CD4-positive, CD25-positive, alpha-beta regulatory T cell (primary cell): ENCODE measurements around the gene ELF2. TPM values are rescaled to one million over a fixed set of nuclear protein-coding genes. Genes with fewer than 3 reads are reported as not detected.
A peak's percentile ranks its signal among the peaks of the same experiment; 100 is the strongest.
"Not testable (repeated sequence)": the region's sequence is repeated elsewhere in the genome, so short reads cannot be mapped to it uniquely, and the experiment has no call there.

Source experiments
- ATAC-seq, 2 donors: fragments of 150-1000 bp; cut with Tn5 transposase; one replicate each; pipeline ENCODE4 v1.10.0; 2021; ENCODE audit warnings: low read depth in 2 of 2, moderate number of reproducible peaks in 2 of 2, moderate library complexity in 1 of 2
- DNase-seq, 3 donors: peaks; one replicate each; pipeline versions ENCODE4 v3.0.0 to v3.0.0-alpha.2; 2012 to 2022; ENCODE audit warnings: mixed read lengths in 1 of 3
- H3K27ac ChIP-seq: one replicate; pipeline ENCODE4 v1.7.0; 2013; ENCODE audit warnings: mild to moderate bottlenecking, low read length; ENCODE audit not compliant: insufficient read depth, poor library complexity, severe bottlenecking
- H3K27me3 ChIP-seq: one replicate; pipeline ENCODE4 v1.7.0; 2013; ENCODE audit warnings: low read length; ENCODE audit not compliant: control insufficient read depth, insufficient read depth
- H3K36me3 ChIP-seq: one replicate; pipeline ENCODE4 v1.7.0; 2013; ENCODE audit warnings: mild to moderate bottlenecking, low read length, moderate library complexity; ENCODE audit not compliant: control insufficient read depth, insufficient read depth
- H3K4me1 ChIP-seq: 2 replicates; pipeline ENCODE4 v1.7.0; 2013; ENCODE audit warnings: mild to moderate bottlenecking, low read length; ENCODE audit not compliant: insufficient read depth, control insufficient read depth, poor library complexity, severe bottlenecking
- H3K4me3 ChIP-seq: one replicate; pipeline ENCODE4 v1.7.0; 2013; ENCODE audit warnings: low read depth, mild to moderate bottlenecking, low read length, moderate library complexity
- H3K9me3 ChIP-seq, 2 experiments: 1 replicate in 1 of 2; 2 replicates in 1 of 2; pipeline ENCODE4 v1.7.0; 2013; ENCODE audit warnings: low read length in 2 of 2, mild to moderate bottlenecking in 1 of 2, moderate library complexity in 1 of 2; ENCODE audit not compliant: control insufficient read depth in 2 of 2
- H3K27ac Mint-ChIP-seq, 3 donors: one replicate each; pipeline ENCODE4 v1.8.0; 2020 to 2022; ENCODE audit warnings: mild to moderate bottlenecking in 3 of 3, mixed read lengths in 3 of 3, moderate library complexity in 2 of 3
- H3K27me3 Mint-ChIP-seq: one replicate; pipeline ENCODE4 v1.8.0; 2022; ENCODE audit warnings: mild to moderate bottlenecking, mixed read lengths
- H3K36me3 Mint-ChIP-seq: one replicate; pipeline ENCODE4 v1.8.0; 2020; ENCODE audit warnings: mixed read lengths
- H3K4me1 Mint-ChIP-seq, 4 donors: one replicate each; pipeline ENCODE4 v1.8.0; 2020 to 2022; ENCODE audit warnings: mixed read lengths in 4 of 4, mild to moderate bottlenecking in 1 of 4
- H3K4me3 Mint-ChIP-seq, 4 donors: one replicate each; pipeline ENCODE4 v1.8.0; 2020 to 2022; ENCODE audit warnings: mild to moderate bottlenecking in 4 of 4, mixed read lengths in 4 of 4, moderate library complexity in 3 of 4
- H3K9me3 Mint-ChIP-seq, 7 donors: one replicate each; pipeline ENCODE4 v1.8.0; 2020 to 2022; ENCODE audit warnings: mixed read lengths in 7 of 7, mild to moderate bottlenecking in 3 of 7, moderate library complexity in 2 of 7
- polyA plus RNA-seq, 4 donors: library from polyadenylated mRNA; unstranded; fragments of 300-500 nt; fragmentation: Illumina TruSeq; gene quantifications; one replicate each; pipeline ENCODE4 v1.2.3, GENCODE V29; 2021
- total RNA-seq: library from RNA; stranded (reverse); gene quantifications from one replicate; pipeline ENCODE4 v1.2.3, GENCODE V29; 2022

ELF2 gene
- total and polyA plus RNA-seq, 5 donors from 2014 or later, result 27.7 to 75.0 (median 32.9) TPM

DNA sequence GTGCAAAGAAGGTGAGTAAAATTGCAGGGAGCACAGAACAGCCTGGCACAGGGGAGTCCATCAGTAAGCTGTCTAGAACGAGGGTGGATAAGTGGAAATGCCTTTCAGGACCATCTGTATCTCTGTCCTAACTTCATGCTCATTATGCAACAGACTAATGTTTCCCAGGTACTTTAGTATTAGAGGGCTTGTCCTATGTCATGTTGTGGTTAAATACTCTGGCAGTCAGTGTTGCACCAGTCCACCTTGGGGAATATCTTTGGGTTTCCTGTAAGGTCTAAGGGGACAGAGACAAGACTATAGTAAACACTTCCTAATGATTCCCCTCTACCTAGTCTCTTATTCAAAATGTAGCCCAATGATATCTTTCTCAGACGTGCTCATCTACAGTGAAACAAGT is 140.1 kb downstream of the ELF2 start:
- ATAC-seq (no peak), DNase-seq (no peak)
- Histone ChIP-seq H3K36me3 (peaks cover 3% of the 10 kb centered on the region), H3K9me3 (no peaks in the 10 kb centered on the region), H3K4me3 (no peak overlapping the region), H3K4me1 (no peaks in the 10 kb centered on the region), H3K27ac (no peak overlapping the region), H3K27me3 (no peaks in the 10 kb centered on the region)
- no peak overlapping the region for H3K4me3 Mint-ChIP-seq
- H3K27ac Mint-ChIP-seq, result no peak overlapping the region
- no peaks in the 10 kb centered on the region for H3K9me3 Mint-ChIP-seq
- no peaks in the 10 kb centered on the region for H3K36me3 Mint-ChIP-seq
- no peaks in the 10 kb centered on the region for H3K27me3 Mint-ChIP-seq
- peaks cover 9 to 19% (median 14%) of the 10 kb centered on the region in 4 donors for H3K4me1 Mint-ChIP-seq

DNA sequence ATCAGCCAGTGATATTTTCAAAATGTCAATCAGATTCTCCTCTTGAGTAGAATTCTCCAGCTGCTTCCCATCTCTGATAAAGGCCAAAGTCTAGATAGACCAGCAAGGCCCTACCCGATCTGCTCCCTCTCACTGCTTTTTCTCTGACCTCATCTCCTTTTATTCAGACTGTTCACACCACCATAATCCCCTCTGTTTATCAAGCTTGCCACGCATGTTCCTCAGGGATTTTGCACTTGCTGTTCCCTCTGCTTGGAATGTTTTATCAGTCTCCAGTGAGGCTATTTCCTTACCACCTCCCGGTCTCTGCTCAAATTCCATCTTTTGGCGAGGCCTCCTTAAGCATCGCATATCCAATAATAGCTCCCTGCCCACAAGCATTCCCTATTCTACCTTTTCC is 141.4 kb downstream of the ELF2 start:
- no peaks in the 10 kb centered on the region for H3K9me3 ChIP-seq
- H3K27me3 Mint-ChIP-seq, result no peaks in the 10 kb centered on the region
- peak overlapping the region; percentile 27 to 53 (median 45) for H3K27ac Mint-ChIP-seq
- no peaks in the 10 kb centered on the region for H3K9me3 Mint-ChIP-seq
- no peak for ATAC-seq
- H3K4me3 ChIP-seq, result no peak overlapping the region
- H3K4me1 Mint-ChIP-seq, result peaks cover 8 to 16% (median 10%) of the 10 kb centered on the region in 4 donors
- H3K36me3 ChIP-seq, result peaks cover 3% of the 10 kb centered on the region
- no peaks in the 10 kb centered on the region for H3K27me3 ChIP-seq
- H3K4me3 Mint-ChIP-seq, result no peak overlapping the region
- DNase-seq, result no peak
- H3K27ac ChIP-seq, result no peak overlapping the region
- H3K36me3 Mint-ChIP-seq, result no peaks in the 10 kb centered on the region
- no peaks in the 10 kb centered on the region for H3K4me1 ChIP-seq

DNA sequence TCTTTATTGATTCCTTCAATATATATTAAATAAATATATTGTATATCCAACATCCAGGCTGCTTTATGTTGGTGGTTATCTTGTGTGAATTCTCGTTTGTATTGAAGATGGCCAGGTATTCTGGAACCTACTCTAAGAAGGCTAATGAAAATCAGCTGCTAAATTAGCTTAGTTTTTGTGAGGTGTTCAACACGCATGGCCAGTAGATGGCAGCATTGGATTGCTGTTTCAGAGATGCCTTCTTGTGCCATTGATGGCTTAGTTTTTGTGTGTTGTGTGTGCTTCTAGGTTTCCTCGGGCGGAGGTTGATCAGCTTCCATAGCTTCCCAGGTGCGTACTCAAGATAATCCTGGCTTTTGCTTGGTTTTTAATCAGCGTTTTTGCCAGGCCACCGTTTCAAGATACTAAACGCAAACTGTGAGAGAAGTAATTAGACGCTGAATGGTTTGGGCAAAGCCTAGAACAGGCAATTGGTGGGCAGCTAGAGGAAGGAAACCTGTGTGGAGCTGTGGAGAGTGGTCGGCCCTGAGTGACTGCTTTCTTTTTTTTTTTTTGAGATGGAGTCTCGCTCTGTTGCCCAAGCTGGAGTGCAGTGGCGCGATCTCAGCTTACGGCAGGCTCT is 146.3 kb downstream of the ELF2 start:
- Mint-ChIP-seq H3K36me3 (no peaks in the 10 kb centered on the region), H3K4me1 (peaks cover 9 to 14% (median 10%) of the 10 kb centered on the region in 4 donors), H3K27ac (no peak overlapping the region), H3K9me3 (no peaks in the 10 kb centered on the region), H3K27me3 (no peaks in the 10 kb centered on the region), H3K4me3 (peak overlapping the region in 1 of 4 donors; percentile 16)
- H3K27me3 ChIP-seq, result no peaks in the 10 kb centered on the region
- H3K27ac ChIP-seq, result no peak overlapping the region
- ATAC-seq (peak; percentile 76 to 87), DNase-seq (peak; percentile 66 to 87 (median 79))
- H3K4me1 ChIP-seq, result no peaks in the 10 kb centered on the region
- no peaks in the 10 kb centered on the region for H3K9me3 ChIP-seq
- no peak overlapping the region for H3K4me3 ChIP-seq
- no peaks in the 10 kb centered on the region for H3K36me3 ChIP-seq

DNA sequence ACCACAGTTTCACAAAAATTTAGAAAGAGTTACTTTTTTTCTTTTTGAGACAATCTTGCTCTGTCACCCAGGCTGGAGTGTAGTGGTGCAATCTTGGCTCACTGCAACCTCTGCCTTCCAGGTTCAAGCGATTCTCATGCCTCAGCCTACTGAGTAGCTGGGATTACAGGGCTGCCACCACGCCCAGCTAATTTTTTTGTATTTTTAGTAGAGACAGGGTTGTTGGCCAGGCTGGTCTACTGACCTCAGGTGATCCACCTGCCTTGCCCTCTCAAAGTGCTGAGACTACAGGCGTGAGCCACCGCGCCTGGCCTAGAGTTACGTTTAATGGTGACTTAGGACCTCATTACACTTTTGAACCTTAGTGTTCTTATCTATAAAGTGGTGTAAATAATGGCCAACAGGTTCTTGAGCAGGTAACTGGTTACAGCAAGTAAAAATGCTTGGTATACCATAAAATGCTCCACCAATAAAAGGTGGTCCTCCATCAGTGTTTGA is 147.1 kb downstream of the ELF2 start:
- not testable (repeated sequence) for ATAC-seq

DNA sequence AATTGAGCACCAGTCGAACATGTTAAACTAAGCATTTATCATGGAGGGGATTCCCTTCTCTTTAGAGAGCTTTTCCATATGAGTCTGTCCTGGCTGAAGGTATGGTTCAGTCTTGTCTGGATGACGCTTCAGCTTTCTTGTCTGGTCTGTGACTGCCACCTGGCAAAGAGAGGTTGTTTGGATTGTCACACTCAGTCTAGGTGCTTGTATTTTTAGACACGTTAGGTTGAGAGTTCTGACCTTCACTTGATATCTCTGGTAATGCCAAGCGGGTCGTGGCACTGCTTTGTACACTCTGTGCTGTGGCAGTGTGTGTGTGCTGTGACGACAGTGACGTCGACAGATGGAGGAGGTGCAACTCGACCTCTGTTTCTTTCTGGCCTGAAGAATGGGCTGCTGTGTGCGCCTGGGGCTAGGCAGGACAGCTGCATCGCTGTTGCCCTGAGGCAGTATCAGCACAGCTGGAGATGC is 148.8 kb downstream of the ELF2 start:
- no peaks in the 10 kb centered on the region for H3K4me1 ChIP-seq
- H3K9me3 ChIP-seq, result no peaks in the 10 kb centered on the region
- Mint-ChIP-seq H3K4me3 (no peak overlapping the region), H3K9me3 (no peaks in the 10 kb centered on the region), H3K27ac (no peak overlapping the region), H3K4me1 (peaks cover 5 to 9% (median 7%) of the 10 kb centered on the region in 4 donors), H3K36me3 (no peaks in the 10 kb centered on the region), H3K27me3 (no peaks in the 10 kb centered on the region)
- no peak for DNase-seq
- H3K27ac ChIP-seq, result no peak overlapping the region
- ATAC-seq, result no peak
- H3K27me3 ChIP-seq, result no peaks in the 10 kb centered on the region
- H3K4me3 ChIP-seq, result no peak overlapping the region
- H3K36me3 ChIP-seq, result no peaks in the 10 kb centered on the region

More for the DNA sequence above, 147.1 kb downstream of the ELF2 start:
- not testable (repeated sequence) for H3K9me3 ChIP-seq, DNase-seq, H3K9me3 Mint-ChIP-seq, H3K36me3 ChIP-seq, H3K27ac Mint-ChIP-seq, H3K4me3 Mint-ChIP-seq, H3K4me1 ChIP-seq, H3K27me3 ChIP-seq, H3K27ac ChIP-seq, H3K36me3 Mint-ChIP-seq, H3K27me3 Mint-ChIP-seq, H3K4me3 ChIP-seq
- peaks cover 5 to 13% (median 7%) of the 10 kb centered on the region in 4 donors for H3K4me1 Mint-ChIP-seq

DNA sequence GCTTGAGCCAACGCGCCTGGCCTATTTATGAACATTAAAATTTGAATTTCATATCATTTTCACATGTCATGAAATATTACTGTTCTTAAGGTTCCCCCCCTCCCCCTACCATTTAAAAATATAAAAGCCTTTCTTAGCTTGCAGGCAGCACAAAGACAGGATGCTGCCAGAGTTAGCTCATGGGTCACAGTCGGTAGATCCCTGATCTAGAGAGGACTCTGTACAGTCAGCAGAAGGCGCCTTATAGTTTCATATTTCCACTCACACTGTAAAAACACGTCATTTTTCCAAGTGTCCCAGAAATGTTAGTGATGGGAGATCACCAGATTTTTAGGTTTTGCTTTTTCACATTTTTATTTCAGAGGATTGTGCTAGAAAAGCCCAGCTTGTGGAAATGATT is 149.2 kb downstream of the ELF2 start:
- H3K36me3 ChIP-seq, result no peaks in the 10 kb centered on the region
- Mint-ChIP-seq H3K27ac (no peak overlapping the region), H3K4me3 (no peak overlapping the region), H3K27me3 (no peaks in the 10 kb centered on the region), H3K4me1 (peaks cover 5 to 9% (median 7%) of the 10 kb centered on the region in 4 donors), H3K36me3 (no peaks in the 10 kb centered on the region), H3K9me3 (no peaks in the 10 kb centered on the region)
- H3K27ac ChIP-seq, result no peak overlapping the region
- H3K27me3 ChIP-seq, result no peaks in the 10 kb centered on the region
- DNase-seq (no peak), ATAC-seq (no peak)
- no peaks in the 10 kb centered on the region for H3K4me1 ChIP-seq
- H3K9me3 ChIP-seq, result no peaks in the 10 kb centered on the region
- H3K4me3 ChIP-seq, result no peak overlapping the region

DNA sequence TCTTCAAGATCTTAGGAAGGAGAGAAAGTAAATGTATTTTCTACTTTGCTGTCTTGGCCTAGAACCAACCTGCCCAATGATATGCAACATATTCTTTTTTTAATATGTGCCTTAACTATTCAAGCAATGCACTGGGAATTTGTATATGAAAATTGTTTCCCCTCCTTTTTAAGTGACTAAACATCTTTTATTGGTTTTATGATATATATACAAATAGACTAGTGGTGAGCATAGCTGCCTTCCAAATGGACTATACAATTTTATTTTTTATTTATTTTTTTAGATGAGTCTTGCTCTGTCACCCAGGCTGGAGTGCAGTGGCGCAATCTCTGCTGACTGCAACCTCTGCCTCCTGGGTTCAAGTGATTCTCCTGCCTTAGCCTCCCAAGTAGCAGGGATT is 151.2 kb downstream of the ELF2 start:
- no peaks in the 10 kb centered on the region for H3K36me3 Mint-ChIP-seq
- peaks cover 3 to 9% (median 4%) of the 10 kb centered on the region in 4 donors for H3K4me1 Mint-ChIP-seq
- H3K27me3 ChIP-seq, result no peaks in the 10 kb centered on the region
- H3K4me3 ChIP-seq, result no peak overlapping the region
- no peaks in the 10 kb centered on the region for H3K27me3 Mint-ChIP-seq
- H3K36me3 ChIP-seq, result no peaks in the 10 kb centered on the region
- H3K9me3 ChIP-seq, result no peaks in the 10 kb centered on the region
- H3K9me3 Mint-ChIP-seq, result no peaks in the 10 kb centered on the region
- H3K27ac Mint-ChIP-seq, result no peak overlapping the region
- no peak overlapping the region for H3K4me3 Mint-ChIP-seq
- H3K4me1 ChIP-seq, result no peaks in the 10 kb centered on the region
- no peak overlapping the region for H3K27ac ChIP-seq
- DNase-seq, result no peak
- ATAC-seq, result no peak

DNA sequence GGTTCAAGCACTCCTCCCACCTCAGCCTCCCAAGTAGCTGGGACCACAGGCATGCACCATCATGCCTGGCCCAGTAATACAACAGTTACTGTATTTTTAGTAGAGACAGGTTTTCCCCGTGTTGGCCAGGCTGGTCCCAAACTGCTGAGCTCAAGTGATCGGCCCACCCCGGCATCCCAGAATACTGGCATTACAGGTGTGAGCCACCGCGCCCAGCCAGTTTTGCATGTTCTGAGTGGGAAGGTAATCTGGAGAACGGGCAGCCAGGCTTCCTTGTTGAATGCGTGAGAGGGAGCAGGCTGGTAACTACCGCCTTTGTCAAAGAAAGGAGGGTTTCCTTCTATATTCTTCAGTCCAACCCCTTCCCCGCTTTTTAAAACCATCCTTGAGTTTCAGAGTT is 152.3 kb downstream of the ELF2 start:
- Mint-ChIP-seq H3K4me3 (no peak overlapping the region), H3K27ac (no peak overlapping the region), H3K36me3 (no peaks in the 10 kb centered on the region), H3K27me3 (no peaks in the 10 kb centered on the region), H3K4me1 (peaks cover 0 to 4% (median 3%) of the 10 kb centered on the region in 4 donors), H3K9me3 (no peaks in the 10 kb centered on the region)
- DNase-seq, result no peak
- no peaks in the 10 kb centered on the region for H3K9me3 ChIP-seq
- no peak overlapping the region for H3K4me3 ChIP-seq
- H3K27ac ChIP-seq, result no peak overlapping the region
- no peak for ATAC-seq
- no peaks in the 10 kb centered on the region for H3K27me3 ChIP-seq
- no peaks in the 10 kb centered on the region for H3K36me3 ChIP-seq
- H3K4me1 ChIP-seq, result no peaks in the 10 kb centered on the region
